ENCODE data around the gene RNF26.

The RNF26 gene

GRCh38 chr11:119372260-119373058, 38.1 kb downstream of the RNF26 start:
- TF ChIP-seq MYC (IDR thresholded peaks at IDR 0.05; ENCODE audit: low read depth, low read length): no peak
- no peak for DNase-seq (ENCODE audit: low read depth)
- no peak overlapping the region for H3K4me3 ChIP-seq (ENCODE audit: low read depth, low read length)

GRCh38 chr11:119373059-119373920, 39.0 kb downstream of the RNF26 start:
- TF ChIP-seq MYC (IDR thresholded peaks at IDR 0.05; ENCODE audit: low read depth, low read length): no peak
- TF ChIP-seq CTCF (IDR thresholded peaks at IDR 0.05; ENCODE audit: low read depth, low read length): no peak
- no peak for TF ChIP-seq MAX (IDR thresholded peaks at IDR 0.05; ENCODE audit: low read depth, low read length)
- TF ChIP-seq POLR2A (IDR thresholded peaks at IDR 0.05; ENCODE audit: extremely low read depth, insufficient read length): no peak
- H3K4me3 ChIP-seq (ENCODE audit: low read depth, low read length): no peak overlapping the region
- DNase-seq (ENCODE audit: low read depth): no peak

GRCh38 chr11:119373921-119374631, 39.7 kb downstream of the RNF26 start:
- TF ChIP-seq MYC (IDR thresholded peaks at IDR 0.05; ENCODE audit: low read depth, low read length) (peak; percentile 41), MAX (IDR thresholded peaks at IDR 0.05; ENCODE audit: low read depth, low read length) (peak; percentile 61), CTCF (IDR thresholded peaks at IDR 0.05; ENCODE audit: low read depth, low read length) (peak; percentile 94), POLR2A (IDR thresholded peaks at IDR 0.05; ENCODE audit: extremely low read depth, insufficient read length) (no peak)
- peak; percentile 79 for DNase-seq (ENCODE audit: low read depth)
- H3K4me3 ChIP-seq (ENCODE audit: low read depth, low read length): no peak overlapping the region

GRCh38 chr11:119374632-119375336, 40.5 kb downstream of the RNF26 start:
- no peak overlapping the region for H3K4me3 ChIP-seq (ENCODE audit: low read depth, low read length)
- no peak for DNase-seq (ENCODE audit: low read depth)
- no peak for TF ChIP-seq POLR2A (IDR thresholded peaks at IDR 0.05; ENCODE audit: extremely low read depth, insufficient read length)
- no peak for TF ChIP-seq MYC (IDR thresholded peaks at IDR 0.05; ENCODE audit: low read depth, low read length)
- no peak for TF ChIP-seq MAX (IDR thresholded peaks at IDR 0.05; ENCODE audit: low read depth, low read length)
- no peak for TF ChIP-seq CTCF (IDR thresholded peaks at IDR 0.05; ENCODE audit: low read depth, low read length)

- no peak overlapping the region for H3K4me3 ChIP-seq (ENCODE audit: low read depth, low read length)
- TF ChIP-seq POLR2A (IDR thresholded peaks at IDR 0.05; ENCODE audit: extremely low read depth, insufficient read length) (no peak), CTCF (IDR thresholded peaks at IDR 0.05; ENCODE audit: low read depth, low read length) (no peak), MYC (IDR thresholded peaks at IDR 0.05; ENCODE audit: low read depth, low read length) (no peak)
- no peak for DNase-seq (ENCODE audit: low read depth)
Observed at GRCh38 chr11:119375337-119376196, 41.2 kb downstream of the RNF26 start.

Measured in NB4 (cell line).